Sigmoid colon (tissue), 7 donors: ENCODE data around the gene ISLR2. TPM values are rescaled to one million over a fixed set of nuclear protein-coding genes. Genes with fewer than 3 reads are reported as not detected.

Source experiments
- DNase-seq: peaks from one replicate; pipeline ENCODE4 v3.0.0-alpha.2; 2019
- H3K27ac ChIP-seq, 4 donors: fragments of 200-600 bp; sonication (generic); one replicate each; pipeline ENCODE4 v1.5.1; 2016 to 2019; ENCODE audit warnings: mild to moderate bottlenecking in 1 of 4
- H3K27me3 ChIP-seq, 3 donors: fragments of 200-600 bp; sonication (generic); one replicate each; pipeline ENCODE4 v1.5.1; 2019; ENCODE audit warnings: mild to moderate bottlenecking in 1 of 3
- H3K36me3 ChIP-seq, 4 donors: fragments of 200-600 bp; sonication (generic); one replicate each; pipeline ENCODE4 v1.5.1; 2016 to 2019
- H3K4me1 ChIP-seq, 4 donors: fragments of 200-600 bp; sonication (generic); one replicate each; pipeline ENCODE4 v1.5.1; 2017 to 2019
- H3K4me3 ChIP-seq, 4 donors: fragments of 200-600 bp; sonication (generic); one replicate each; pipeline ENCODE4 v1.5.1; 2017 to 2019; ENCODE audit warnings: mild to moderate bottlenecking in 2 of 4, moderate library complexity in 1 of 4
- H3K9me3 ChIP-seq, 4 donors: fragments of 200-600 bp in 3 of 4; sonication (generic) in 3 of 4; one replicate each; pipeline versions ENCODE4 v1.5.1 to v1.6.1; 2013 to 2019
- CTCF ChIP-seq, 4 experiments: fragments of 450-650 bp in 3 of 4; fragments of 200-600 bp in 1 of 4; IDR thresholded peaks; one replicate each; pipeline ENCODE4 v1.5.1; 2016 to 2019; ENCODE audit warnings: antibody characterized with exemption in 4 of 4, mild to moderate bottlenecking in 3 of 4, moderate library complexity in 2 of 4
- EP300 ChIP-seq, 4 donors: sonication (generic); formaldehyde crosslinking; IDR thresholded peaks; one replicate each; pipeline ENCODE4 v1.6.1; 2017; ENCODE audit warnings: antibody characterized with exemption in 4 of 4
- POLR2A ChIP-seq, 2 donors: fragments of 450-650 bp; IDR thresholded peaks; one replicate each; pipeline ENCODE4 v1.6.1; 2016; ENCODE audit warnings: antibody characterized with exemption in 2 of 2, mild to moderate bottlenecking in 2 of 2, moderate library complexity in 2 of 2
- POLR2AphosphoS5 ChIP-seq, 4 donors: sonication (generic); formaldehyde crosslinking; IDR thresholded peaks; one replicate each; pipeline ENCODE4 v1.6.1; 2017; ENCODE audit warnings: antibody characterized with exemption in 4 of 4
- WGBS, 2 donors: extraction: QIAGEN DNeasy Blood & Tissue Kit; methylation state at CpG; one replicate each; pipeline ENCODE4 v1.1.7; 2013; 5-methylcytosine and 5-hydroxymethylcytosine counted together
- intact Hi-C: fragments of 100-400 bp; cut with DNase I; formaldehyde crosslinking; loops from one replicate; pipeline ENCODE4 v1.15.1; 2023
- polyA plus RNA-seq, 3 donors: library from polyadenylated mRNA; stranded (reverse); fragments of 200-250 nt; gene quantifications; one replicate each; pipeline ENCODE4 v1.2.3, GENCODE V29; 2013
- total RNA-seq, 4 donors: library from RNA; depleted of rRNA; stranded (reverse); fragments of >200 nt; gene quantifications; one replicate each; pipeline ENCODE4 v1.1.0, GENCODE V29; 2016
- donor health status: healthy with polysubstance abuse.
- donor health status: Bipolar disorder and iron deficiency.
- donor health status: healthy.

Gene ISLR2
- total and polyA plus RNA-seq, 7 donors: 0.16 to 2.2 (median 1.1) TPM; not detected in 2

GRCh38 chr15:74170875-74171578 lies 40.6 kb downstream of the ISLR2 start:
- Histone ChIP-seq H3K27ac (peak overlapping the region in 1 of 4 donors; percentile 27), H3K9me3 (no peaks in the 10 kb centered on the region), H3K36me3 (peaks cover 0 to 8% (median 6%) of the 10 kb centered on the region in 4 donors), H3K4me3 (no peak overlapping the region), H3K4me1 (peaks cover 0 to 58% (median 55%) of the 10 kb centered on the region in 4 donors), H3K27me3 (no peaks in the 10 kb centered on the region)
- WGBS, 2 donors: 62 to 72% methylated on average over 7 of the region's 7 CpGs
- intact Hi-C loops: no loop called here
- peak; percentile 53 for DNase-seq
- TF ChIP-seq POLR2A (IDR thresholded peaks at IDR 0.05) (no peak), EP300 (IDR thresholded peaks at IDR 0.05) (no peak), CTCF (IDR thresholded peaks at IDR 0.05) (no peak), POLR2AphosphoS5 (IDR thresholded peaks at IDR 0.05) (no peak)

- Histone ChIP-seq H3K4me1 (peaks cover 0 to 68% (median 65%) of the 10 kb centered on the region in 4 donors), H3K27ac (peak overlapping the region; percentile 78 to 89 (median 84)), H3K9me3 (no peaks in the 10 kb centered on the region), H3K36me3 (peaks cover 0 to 8% (median 6%) of the 10 kb centered on the region in 4 donors), H3K27me3 (no peaks in the 10 kb centered on the region), H3K4me3 (no peak overlapping the region)
- intact Hi-C loops: no loop called here
- peak; percentile 48 for DNase-seq
- TF ChIP-seq POLR2AphosphoS5 (IDR thresholded peaks at IDR 0.05): no peak
- no peak for TF ChIP-seq POLR2A (IDR thresholded peaks at IDR 0.05)
- no peak for TF ChIP-seq CTCF (IDR thresholded peaks at IDR 0.05)
- TF ChIP-seq EP300 (IDR thresholded peaks at IDR 0.05): no peak
- 88 to 98% methylated on average over 1 of the region's 1 CpG for WGBS, 2 donors
Observed at GRCh38 chr15:74171965-74172541, 41.7 kb downstream of the ISLR2 start.

- H3K27ac ChIP-seq: peak overlapping the region; percentile 78 to 89 (median 84)
- H3K4me3 ChIP-seq: peak overlapping the region in 3 of 4 donors; percentile 50 to 51 (median 51)
- H3K36me3 ChIP-seq: peaks cover 0 to 8% (median 6%) of the 10 kb centered on the region in 4 donors
- WGBS, 2 donors: 64 to 69% methylated on average over 13 of the region's 13 CpGs
- TF ChIP-seq POLR2A (IDR thresholded peaks at IDR 0.05) (no peak), POLR2AphosphoS5 (IDR thresholded peaks at IDR 0.05) (no peak), EP300 (IDR thresholded peaks at IDR 0.05) (no peak), CTCF (IDR thresholded peaks at IDR 0.05) (no peak)
- H3K27me3 ChIP-seq: no peaks in the 10 kb centered on the region
- no peaks in the 10 kb centered on the region for H3K9me3 ChIP-seq
- DNase-seq: peak; percentile 89
- H3K4me1 ChIP-seq: peaks cover 0 to 75% (median 67%) of the 10 kb centered on the region in 4 donors
- intact Hi-C loops: no loop called here
Observed at GRCh38 chr15:74172701-74173379, 42.5 kb downstream of the ISLR2 start.

- H3K27ac ChIP-seq: peak within 1 kb of the TSS; percentile 78 to 89 (median 84)
- H3K9me3 ChIP-seq: no peaks in the 10 kb centered on the region
- peak within 1 kb of the TSS; percentile 40 to 51 (median 50) for H3K4me3 ChIP-seq
- peak; percentile 58 to 82 (median 73) for TF ChIP-seq POLR2AphosphoS5 (IDR thresholded peaks at IDR 0.05)
- no peak for TF ChIP-seq EP300 (IDR thresholded peaks at IDR 0.05)
- TF ChIP-seq POLR2A (IDR thresholded peaks at IDR 0.05): peak in 1 of 2 donors; percentile 26
- no peak for TF ChIP-seq CTCF (IDR thresholded peaks at IDR 0.05)
- H3K4me1 ChIP-seq: peaks cover 0 to 72% (median 62%) of the 10 kb centered on the region in 4 donors
- 65 to 72% methylated on average over 20 of the region's 20 CpGs for WGBS, 2 donors
- DNase-seq: peak; percentile 86
- intact Hi-C loops: loop anchor here (2.0 kb wide), 1 partner anchor 37 kb away; no protein-coding TSS in a partner anchor
- peaks cover 0 to 8% (median 6%) of the 10 kb centered on the region in 4 donors for H3K36me3 ChIP-seq
- H3K27me3 ChIP-seq: no peaks in the 10 kb centered on the region
Observed at GRCh38 chr15:74173380-74174218, 43.2 kb downstream of the ISLR2 start, which contains the start of gene ISLR. Gene ISLR (plus strand): TSS chr15:74173710. CDS start chr15:74174859, 1,149 bp downstream.
